A673 (cell line): ENCODE data around the gene PKLR. TPM values are rescaled to one million over a fixed set of nuclear protein-coding genes. Genes with fewer than 3 reads are reported as not detected.
A peak's percentile ranks its signal among the peaks of the same experiment; 100 is the strongest.

Source experiments
- BruUV-seq: library from RNA; stranded (reverse); fragments of 400-500 nt; replicated peaks from 2 replicates; lab custom pipeline; 2021; lab: Mats Ljungman, UMichigan
- CTCF ChIA-PET: fragments of 300-600 bp; sonication (Branson Sonifier 250); formaldehyde crosslinking; loops from one replicate; lab custom pipeline; 2022; ENCODE audit warnings: antibody characterized with exemption; lab: Charles Lee
- POLR2A ChIA-PET: fragments of 300-600 bp; sonication (Branson Sonifier 250); formaldehyde crosslinking; loops from one replicate; lab custom pipeline; 2022; ENCODE audit warnings: antibody characterized with exemption; ENCODE audit not compliant: low non-redundant PET; lab: Charles Lee
- DNase-seq: peaks from one replicate; pipeline ENCODE4 v3.0.0-alpha.2; 2015; ENCODE audit warnings: low spot score
- H3K27ac ChIP-seq: fragments of 200-600 bp; sonication (generic); 2 replicates; pipeline ENCODE4 v1.5.1; 2016; ENCODE audit warnings: mixed run types, low read depth, mild to moderate bottlenecking, mixed read lengths, antibody characterized with exemption, low read length; ENCODE audit not compliant: poor library complexity, severe bottlenecking
- H3K27me3 ChIP-seq: fragments of 200-600 bp; sonication (generic); replicated peaks from 2 replicates; pipeline ENCODE4 v1.6.1; 2017; ENCODE audit warnings: mixed run types, low read depth, mild to moderate bottlenecking, mixed read lengths, antibody characterized with exemption, low read length; ENCODE audit not compliant: insufficient read depth, poor library complexity
- H3K36me3 ChIP-seq: fragments of 200-600 bp; sonication (generic); 2 replicates; pipeline ENCODE4 v1.6.1; 2016; ENCODE audit warnings: mixed run types, mild to moderate bottlenecking, mixed read lengths, antibody characterized with exemption, low read length; ENCODE audit not compliant: insufficient read depth, poor library complexity, severe bottlenecking
- H3K4me1 ChIP-seq: fragments of 200-600 bp; sonication (generic); 2 replicates; pipeline ENCODE4 v1.6.1; 2017; ENCODE audit warnings: mixed run types, mild to moderate bottlenecking, mixed read lengths, antibody characterized with exemption, low read length; ENCODE audit not compliant: insufficient read depth, poor library complexity, severe bottlenecking
- H3K4me3 ChIP-seq: fragments of 200-600 bp; sonication (generic); 2 replicates; pipeline ENCODE4 v1.5.1; 2016; ENCODE audit warnings: low read depth, mixed run types, mild to moderate bottlenecking, mixed read lengths, low read length; ENCODE audit not compliant: poor library complexity, severe bottlenecking
- H3K9me3 ChIP-seq: fragments of 200-600 bp; sonication (generic); 2 replicates; pipeline ENCODE4 v1.6.1; 2016; ENCODE audit warnings: mixed run types, low read depth, mild to moderate bottlenecking, mixed read lengths, antibody characterized with exemption, low read length; ENCODE audit not compliant: poor library complexity, severe bottlenecking
- EZH2 ChIP-seq: fragments of 200-600 bp; sonication (generic); IDR thresholded peaks from 2 replicates; pipeline ENCODE4 v1.6.1; 2017; ENCODE audit warnings: borderline replicate concordance, low read depth, mild to moderate bottlenecking, mixed read lengths, antibody characterized with exemption, low read length; ENCODE audit not compliant: poor library complexity, severe bottlenecking
- intact Hi-C: fragments of 100-400 bp; cut with micrococcal nuclease; formaldehyde crosslinking; loops from one replicate; pipeline ENCODE4 v1.10.0; 2022; ENCODE audit not compliant: unreplicated experiment
- microRNA-seq: library from miRNA; unstranded; fragments of <30 nt; microRNA quantifications from one replicate; pipeline ENCODE4 v1.2.0, GENCODE V29; 2021
- total RNA-seq: library from RNA; stranded (reverse); gene quantifications from 2 replicates; pipeline ENCODE4 v1.2.3, GENCODE V29; 2021
- TF ChIP-seq, protein P1 (sequence below): fragments of 300-800, 200-600 bp; sonication (generic); conservative IDR thresholded peaks from 2 replicates; pipeline ENCODE4 v1.5.1; 2017; ENCODE audit warnings: low read depth, mild to moderate bottlenecking, antibody characterized with exemption, low read length, moderate library complexity, mixed read lengths

PKLR gene
- total RNA-seq, 1 experiment from 2014 or later = not detected

GRCh38 chr1:155241069-155241679, 60.1 kb downstream of the PKLR start:
- POLR2A ChIA-PET = interaction anchor here (0.6 to 0.7 kb wide), 2 partner anchors 10 to 12 kb away, joined by 3 to 4 read pairs; no protein-coding TSS in a partner anchor
- DNase-seq = peak; percentile 95
- H3K27ac ChIP-seq = peak overlapping the region; percentile 38
- H3K36me3 ChIP-seq = peaks cover under 1% of the 10 kb centered on the region
- H3K4me1 ChIP-seq = peaks cover 30% of the 10 kb centered on the region
- peak overlapping the region; percentile 37 for H3K4me3 ChIP-seq
- TF ChIP-seq EZH2 = no peak
- TF ChIP-seq, protein P1, sequence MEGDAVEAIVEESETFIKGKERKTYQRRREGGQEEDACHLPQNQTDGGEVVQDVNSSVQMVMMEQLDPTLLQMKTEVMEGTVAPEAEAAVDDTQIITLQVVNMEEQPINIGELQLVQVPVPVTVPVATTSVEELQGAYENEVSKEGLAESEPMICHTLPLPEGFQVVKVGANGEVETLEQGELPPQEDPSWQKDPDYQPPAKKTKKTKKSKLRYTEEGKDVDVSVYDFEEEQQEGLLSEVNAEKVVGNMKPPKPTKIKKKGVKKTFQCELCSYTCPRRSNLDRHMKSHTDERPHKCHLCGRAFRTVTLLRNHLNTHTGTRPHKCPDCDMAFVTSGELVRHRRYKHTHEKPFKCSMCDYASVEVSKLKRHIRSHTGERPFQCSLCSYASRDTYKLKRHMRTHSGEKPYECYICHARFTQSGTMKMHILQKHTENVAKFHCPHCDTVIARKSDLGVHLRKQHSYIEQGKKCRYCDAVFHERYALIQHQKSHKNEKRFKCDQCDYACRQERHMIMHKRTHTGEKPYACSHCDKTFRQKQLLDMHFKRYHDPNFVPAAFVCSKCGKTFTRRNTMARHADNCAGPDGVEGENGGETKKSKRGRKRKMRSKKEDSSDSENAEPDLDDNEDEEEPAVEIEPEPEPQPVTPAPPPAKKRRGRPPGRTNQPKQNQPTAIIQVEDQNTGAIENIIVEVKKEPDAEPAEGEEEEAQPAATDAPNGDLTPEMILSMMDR = no peak
- H3K27me3 ChIP-seq = no peaks in the 10 kb centered on the region
- no TSS peak for BruUV-seq
- intact Hi-C loops = loop anchor here (5.0 kb wide), 1 partner anchor 34 kb away; the partner anchor contains the start of genes MTX1 and THBS3
- H3K9me3 ChIP-seq = no peaks in the 10 kb centered on the region
- CTCF ChIA-PET = interaction anchor here (1.0 to 2.2 kb wide), 3 partner anchors 10 to 47 kb away, joined by 3 to 7 read pairs (median 4); no protein-coding TSS in a partner anchor

Small RNAs within 50 kb of the gene (microRNA-seq; reads per million reads assigned to microRNA genes)
- gene MIR555 = not detected

Other genes with a start within 250 kb of the PKLR start
- 17.0 and 18.8 TPM in 2 replicates for gene EFNA4, start 237.7 kb downstream of the PKLR start, total RNA-seq
- 5.8 and 8.9 TPM in 2 replicates for gene EFNA3, start 222.6 kb downstream of the PKLR start, total RNA-seq
- 0.90 and 1.0 TPM in 2 replicates for gene EFNA1, start 173.6 kb downstream of the PKLR start, total RNA-seq
- 30.3 and 33.8 TPM in 2 replicates for gene SLC50A1, start 165.6 kb downstream of the PKLR start, total RNA-seq
- 34.0 and 37.4 TPM in 2 replicates for gene DPM3, start 160.9 kb downstream of the PKLR start, total RNA-seq
- gene KRTCAP2, start 128.1 kb downstream of the PKLR start, total RNA-seq = 162 and 179 TPM in 2 replicates
- 5.1 and 6.2 TPM in 2 replicates for gene TRIM46, start 127.6 kb downstream of the PKLR start, total RNA-seq
- gene THBS3, start 93.5 kb downstream of the PKLR start, total RNA-seq = 23.2 and 29.7 TPM in 2 replicates
- 65.2 and 75.9 TPM in 2 replicates for gene MTX1, start 92.7 kb downstream of the PKLR start, total RNA-seq
- gene ENTREP3, start 46.0 kb downstream of the PKLR start, total RNA-seq = 72.5 and 75.5 TPM in 2 replicates
- gene SCAMP3, start 39.1 kb downstream of the PKLR start, total RNA-seq = 109 and 115 TPM in 2 replicates
- 70.2 and 79.1 TPM in 2 replicates for gene CLK2, start 27.9 kb downstream of the PKLR start, total RNA-seq
- gene HCN3, start 24.0 kb downstream of the PKLR start, total RNA-seq = 11.3 and 12.2 TPM in 2 replicates
- 449 and 481 TPM in 2 replicates for gene FDPS, start 7.4 kb upstream of the PKLR start, total RNA-seq
- 42.2 and 43.9 TPM in 2 replicates for gene RUSC1, start 19.5 kb upstream of the PKLR start, total RNA-seq